ENCODE data around the gene MSI2.

MSI2 gene

DNA sequence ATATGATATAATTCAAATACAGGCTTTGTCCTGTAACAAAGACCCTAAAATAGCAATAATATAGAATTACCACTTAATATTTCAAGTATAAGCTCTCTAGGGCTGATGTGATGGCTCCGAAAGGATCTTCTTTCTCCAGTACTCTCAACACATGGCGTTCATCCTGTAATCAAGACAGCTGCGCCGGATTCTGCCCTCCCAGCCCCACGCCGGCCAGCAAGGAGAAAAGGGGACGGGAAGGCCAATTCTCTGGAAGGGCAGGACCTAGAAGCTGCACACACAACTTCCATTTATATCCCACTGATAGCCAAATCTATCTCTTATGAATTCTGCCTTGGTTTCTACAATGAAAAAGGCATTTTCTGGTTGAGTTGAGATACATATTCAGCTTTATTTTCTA is 456.8 kb downstream of the MSI2 start:
- DNase-seq, result no peak

DNA sequence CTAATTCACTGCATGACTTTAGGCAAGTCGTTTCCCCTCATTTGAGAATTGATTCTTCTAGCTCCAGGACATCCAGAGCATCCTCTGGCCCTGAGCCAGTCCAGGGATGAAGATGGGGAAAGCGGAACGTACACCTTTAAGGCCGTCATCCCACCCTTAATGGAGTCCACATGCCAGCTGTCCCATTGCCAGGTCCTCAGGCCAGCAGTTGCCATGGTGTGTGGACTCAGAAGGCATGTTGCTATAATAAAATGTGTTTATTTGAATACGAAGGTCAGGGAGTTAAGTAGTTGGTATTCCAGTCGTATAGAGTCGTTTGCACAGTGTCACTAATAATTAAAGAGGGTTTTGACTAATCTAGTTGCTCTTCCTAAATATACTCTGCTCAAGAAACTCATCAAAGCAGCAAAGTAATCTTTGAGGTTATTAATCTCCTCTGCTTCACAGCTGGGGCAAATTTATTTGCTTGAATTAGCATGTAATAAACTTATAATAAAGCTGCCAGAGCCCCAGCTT is 458.4 kb downstream of the MSI2 start:
- DNase-seq, result no peak

DNA sequence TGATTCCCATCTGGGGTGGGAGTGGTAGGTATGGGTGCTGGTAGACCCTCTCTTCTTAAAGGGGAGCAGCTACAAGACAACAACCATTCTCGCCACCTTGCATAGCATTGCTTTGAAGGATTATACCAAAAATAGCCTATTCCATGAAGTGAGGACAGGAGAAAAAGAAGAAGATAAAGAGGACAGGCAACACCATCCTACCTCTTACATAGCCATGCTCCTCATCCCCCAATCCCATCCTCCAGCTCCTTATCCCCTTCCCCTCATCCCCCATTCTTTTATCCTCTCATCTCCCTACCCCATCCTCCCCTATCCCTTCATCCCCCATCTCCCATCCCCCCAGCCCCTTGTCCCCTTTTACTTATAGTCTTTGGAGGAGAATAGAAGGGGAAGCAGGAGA is 459.7 kb downstream of the MSI2 start:
- DNase-seq, result no peak

DNA sequence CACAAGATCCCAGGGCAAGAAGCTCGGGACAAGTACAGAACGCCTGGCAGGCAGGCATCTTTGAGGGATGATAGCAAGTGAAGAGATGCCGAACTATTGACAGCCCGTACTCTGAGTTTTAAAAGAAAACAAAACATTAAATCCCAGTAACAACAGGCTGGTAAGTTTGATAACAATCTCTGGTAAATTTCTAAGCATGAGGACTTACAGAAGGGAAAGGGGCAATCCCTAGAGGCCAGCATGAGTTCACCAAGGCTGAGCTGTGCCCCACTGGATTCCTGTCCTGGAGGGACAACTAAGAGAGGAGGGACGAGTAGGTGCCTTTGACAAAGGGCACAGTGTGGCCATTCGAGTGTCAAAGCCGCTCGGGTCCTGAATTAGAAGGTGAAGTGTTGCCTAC is 462.6 kb downstream of the MSI2 start:
- no peak for DNase-seq

- DNase-seq, result no peak
Measured at GRCh38 chr17:57720386-57721035, 464.2 kb downstream of the MSI2 start.

- DNase-seq, result no peak
Measured at GRCh38 chr17:57721967-57722703, 465.8 kb downstream of the MSI2 start.

GRCh38 chr17:57722704-57723043 is 466.4 kb downstream of the MSI2 start:
- no peak for DNase-seq

DNA sequence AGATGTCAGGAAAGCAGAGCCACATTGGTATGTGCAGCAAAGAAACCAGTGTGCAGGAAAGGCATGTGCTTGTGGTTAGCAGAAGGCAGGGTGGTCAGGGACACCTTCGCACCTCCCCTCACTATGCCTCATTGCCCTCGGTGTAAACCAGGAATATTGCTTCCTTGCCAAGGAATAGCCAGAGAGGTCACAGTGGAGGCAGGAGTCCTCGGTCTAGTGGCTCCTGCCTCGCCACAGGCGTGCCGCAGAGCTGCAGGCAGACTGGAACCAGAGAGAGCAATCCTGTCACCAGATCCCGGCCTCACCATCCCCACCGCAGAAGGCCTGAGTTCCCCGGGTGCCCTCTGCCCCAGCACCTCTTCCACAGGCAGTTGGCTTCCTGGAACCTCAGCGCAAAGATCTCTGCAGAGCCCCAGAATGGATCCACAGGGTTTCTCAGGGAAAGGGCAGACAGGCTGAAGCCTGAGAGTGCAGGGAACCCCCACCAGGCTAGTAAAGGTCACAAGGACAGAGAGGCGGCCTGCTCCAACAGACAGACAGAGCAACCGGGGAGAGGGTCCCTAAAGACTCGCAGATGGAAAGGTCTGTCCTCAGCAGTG is 467.2 kb downstream of the MSI2 start:
- DNase-seq, result no peak

GRCh38 chr17:57724026-57724728 is 467.9 kb downstream of the MSI2 start:
- DNase-seq, result no peak

GRCh38 chr17:57724729-57725125 is 468.4 kb downstream of the MSI2 start:
- DNase-seq, result no peak

- no peak for DNase-seq
Measured at GRCh38 chr17:57726213-57726790, 470.0 kb downstream of the MSI2 start.

DNA sequence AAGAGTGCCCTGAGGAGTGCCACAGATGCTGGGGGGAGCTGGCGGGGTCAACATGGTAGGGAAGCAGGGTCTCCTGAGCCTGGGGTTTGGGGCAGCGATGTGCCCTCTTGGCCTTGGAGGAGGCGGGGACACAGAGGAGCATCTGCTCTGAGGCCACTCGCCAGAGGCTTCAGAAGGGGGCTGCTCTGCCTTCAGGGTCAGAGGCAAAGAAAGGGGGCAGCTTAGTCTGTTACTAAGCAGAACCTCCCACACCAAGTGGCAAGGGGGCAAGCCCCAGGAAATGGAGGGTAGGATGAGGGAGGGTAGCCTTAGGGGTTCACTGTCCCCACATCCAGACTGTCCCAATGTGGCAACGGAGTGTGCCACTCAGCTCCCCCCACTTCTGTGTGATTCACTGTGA is 470.5 kb downstream of the MSI2 start:
- DNase-seq, result no peak

- DNase-seq, result no peak
Measured at GRCh38 chr17:57727630-57728175, 471.4 kb downstream of the MSI2 start.

- no peak for DNase-seq
Measured at GRCh38 chr17:57730026-57730701, 473.8 kb downstream of the MSI2 start.

DNA sequence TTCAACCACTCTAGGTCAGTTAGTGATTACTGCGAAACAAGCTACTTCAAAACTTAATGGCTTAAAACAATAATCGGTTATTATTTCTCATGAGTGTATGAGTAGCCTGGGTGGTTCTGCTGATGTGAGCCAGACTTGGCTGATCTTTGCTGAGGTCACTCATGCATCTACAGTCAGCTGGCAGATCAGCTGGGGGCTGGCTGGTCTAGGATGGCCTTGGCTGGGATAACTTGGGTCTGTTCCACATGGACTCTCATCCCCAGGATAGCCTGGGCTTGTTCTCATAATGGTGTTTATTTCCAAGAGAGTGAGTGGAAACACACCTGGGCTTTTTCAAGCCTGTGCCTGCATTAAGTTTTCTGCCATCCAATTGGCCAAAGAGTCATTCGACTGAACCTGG is 475.7 kb downstream of the MSI2 start:
- no peak for DNase-seq

DNA sequence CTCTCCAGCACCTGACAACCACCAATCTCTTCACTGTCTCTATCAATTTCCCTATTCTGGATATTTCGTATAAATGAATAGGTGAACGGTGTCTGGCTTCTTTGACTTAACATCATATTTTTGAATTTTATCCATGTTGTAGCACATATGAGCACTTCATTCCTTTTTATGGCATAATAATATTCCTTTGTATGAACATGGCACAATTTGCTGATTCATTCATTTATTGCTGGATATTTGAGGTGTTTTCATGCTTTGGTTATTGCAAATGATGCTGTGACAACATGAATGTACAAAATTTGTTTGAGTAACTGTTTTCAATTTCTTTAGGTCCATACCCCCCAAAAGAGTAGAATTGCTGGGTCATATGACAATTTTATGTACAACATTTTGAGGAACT is 476.8 kb downstream of the MSI2 start:
- DNase-seq, result no peak
